NCI-H1105 treated with DMSO at 0.1 percent for 48 hours (cell line): ENCODE measurements around the gene GAPDH.
"Not testable (repeated sequence)": the region's sequence is repeated elsewhere in the genome, so short reads cannot be mapped to it uniquely, and the experiment has no call there.

Experiments
- DNase-seq: peaks from one replicate; lab custom pipeline; 2025; lab: John Stamatoyannopoulos, UW

Gene GAPDH

GRCh38 chr12:6563448-6564050, 29.2 kb downstream of the GAPDH start:
- DNase-seq: peak; percentile 16

- no peak for DNase-seq
Measured at GRCh38 chr12:6567112-6567670, 32.9 kb downstream of the GAPDH start.

GRCh38 chr12:6569312-6569711, 35.0 kb downstream of the GAPDH start:
- no peak for DNase-seq

- DNase-seq: no peak
Measured at GRCh38 chr12:6569786-6570185, 35.5 kb downstream of the GAPDH start.

- DNase-seq: peak; percentile 62
Measured at GRCh38 chr12:6570264-6570887, 36.1 kb downstream of the GAPDH start.

- no peak for DNase-seq
Measured at GRCh38 chr12:6573001-6573400, 38.7 kb downstream of the GAPDH start.

GRCh38 chr12:6574576-6575295, 40.4 kb downstream of the GAPDH start:
- DNase-seq: no peak

GRCh38 chr12:6575648-6576047, 41.3 kb downstream of the GAPDH start:
- DNase-seq: no peak

- no peak for DNase-seq
Measured at GRCh38 chr12:6582196-6582595, 47.9 kb downstream of the GAPDH start.

GRCh38 chr12:6582959-6583358, 48.6 kb downstream of the GAPDH start:
- DNase-seq: no peak

- DNase-seq: no peak
Measured at GRCh38 chr12:6584293-6584692, 50.0 kb downstream of the GAPDH start.

- not testable (repeated sequence) for DNase-seq
Measured at GRCh38 chr12:6586569-6586968, 52.3 kb downstream of the GAPDH start.
